Stimulated activated CD8-positive, alpha-beta memory T cell treated with anti-CD3 and anti-CD28 coated beads, Interleukin-4, amount 100 ng/mL, for 24 hours (primary cell): ENCODE data around the gene CPEB2.

Source experiments
- DNase-seq: peaks from one replicate; pipeline ENCODE4 v3.0.0-alpha.2; 2020; ENCODE audit warnings: low read depth

The CPEB2 gene

DNA sequence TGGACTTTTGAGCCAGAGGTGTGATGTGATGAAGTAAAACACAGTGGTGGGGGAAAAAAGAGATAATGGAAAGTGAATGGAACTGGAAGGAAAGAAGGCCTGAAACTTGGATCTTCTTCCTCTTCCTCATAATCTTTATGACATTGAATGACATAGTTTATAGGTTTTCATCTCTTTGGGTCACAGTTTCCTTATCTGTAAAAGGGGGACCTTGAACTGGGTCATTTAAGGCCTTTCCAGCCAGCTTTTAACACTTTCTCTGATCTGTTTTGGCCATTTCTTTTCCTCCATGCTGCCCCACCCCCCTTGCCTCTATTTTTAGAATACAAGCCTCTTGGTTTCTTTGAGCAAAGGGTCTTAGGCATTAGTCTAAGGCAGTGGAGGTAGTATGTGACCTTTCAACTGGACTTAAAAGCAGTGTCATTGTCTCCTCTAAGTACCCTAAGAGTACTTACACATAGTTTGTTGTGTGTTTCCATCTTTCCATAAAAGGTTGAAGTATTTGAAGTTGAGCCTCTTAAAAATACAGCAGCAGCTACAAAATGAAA lies 7.8 kb downstream of the CPEB2 start:
- no peak for DNase-seq

DNA sequence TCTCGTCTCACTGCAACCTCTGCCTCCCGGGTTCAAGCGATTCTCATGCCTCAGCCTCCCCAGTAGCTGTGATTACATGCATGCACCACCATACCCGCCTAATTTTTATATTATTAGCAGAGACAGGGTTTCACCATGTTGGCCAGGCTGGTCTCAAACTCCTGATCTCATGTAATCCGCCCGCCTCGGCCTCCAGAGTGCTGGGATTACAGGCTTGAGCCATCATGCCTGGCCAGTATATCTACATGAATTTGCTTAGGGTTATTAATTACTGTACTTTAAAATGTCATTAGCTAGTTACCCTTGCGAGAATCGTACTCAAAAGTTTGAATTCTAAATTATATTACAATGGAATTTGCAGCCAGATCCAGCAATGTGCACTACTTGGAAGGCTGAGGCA lies 8.9 kb downstream of the CPEB2 start:
- DNase-seq = no peak

DNA sequence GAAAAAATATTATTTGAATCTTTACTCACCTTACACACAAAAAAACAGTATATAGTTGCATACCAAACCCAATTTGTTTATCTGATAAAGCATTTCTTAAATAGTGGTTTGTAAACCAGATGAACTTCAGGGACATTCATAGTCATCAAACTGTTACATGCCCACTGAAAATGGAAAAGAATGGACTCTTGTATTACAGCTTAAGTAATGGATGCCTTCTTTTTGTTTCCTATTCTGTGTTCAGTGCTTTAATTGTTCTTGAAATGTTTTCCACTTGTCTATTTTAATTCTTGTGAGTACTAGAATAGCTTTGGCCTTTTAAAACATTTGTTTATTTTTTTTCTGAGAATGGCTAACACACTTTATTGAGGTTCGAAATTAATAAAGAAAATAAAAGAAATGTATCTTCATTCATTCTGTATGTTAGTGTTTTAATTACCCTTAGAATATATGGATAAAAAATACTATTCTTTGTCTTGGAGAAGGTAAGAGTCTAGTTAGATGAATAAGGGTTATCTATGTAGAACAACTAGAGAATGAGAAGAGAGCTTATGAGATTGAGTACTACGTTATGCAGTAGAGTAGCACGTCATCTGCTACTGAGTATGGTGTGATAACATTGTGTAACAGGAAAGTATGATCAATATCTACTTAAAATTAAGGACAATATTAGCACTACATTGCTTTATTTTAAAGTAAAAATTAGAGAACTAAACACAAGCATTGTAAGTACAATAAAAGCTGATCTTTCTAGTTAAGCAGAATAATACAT lies 9.9 kb downstream of the CPEB2 start:
- DNase-seq = no peak

DNA sequence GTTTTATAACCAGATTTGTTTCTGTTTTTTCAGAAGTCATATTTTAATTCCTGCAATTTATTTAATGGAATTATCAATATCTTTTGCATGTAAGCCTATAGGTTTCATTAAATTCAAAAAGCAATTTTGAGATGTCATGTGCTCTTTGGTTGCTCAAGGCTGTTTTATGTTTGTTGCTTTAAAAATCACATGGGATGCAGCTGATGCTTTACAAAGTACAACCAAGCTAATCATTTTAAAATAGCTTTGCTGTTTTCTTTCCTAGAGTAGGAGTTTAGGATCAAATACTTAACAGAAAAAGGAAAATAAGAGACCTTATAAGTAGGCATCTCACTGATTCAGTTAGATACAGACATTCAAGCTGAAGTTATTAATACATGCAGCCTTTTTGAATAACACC lies 11.3 kb downstream of the CPEB2 start:
- DNase-seq = no peak

DNA sequence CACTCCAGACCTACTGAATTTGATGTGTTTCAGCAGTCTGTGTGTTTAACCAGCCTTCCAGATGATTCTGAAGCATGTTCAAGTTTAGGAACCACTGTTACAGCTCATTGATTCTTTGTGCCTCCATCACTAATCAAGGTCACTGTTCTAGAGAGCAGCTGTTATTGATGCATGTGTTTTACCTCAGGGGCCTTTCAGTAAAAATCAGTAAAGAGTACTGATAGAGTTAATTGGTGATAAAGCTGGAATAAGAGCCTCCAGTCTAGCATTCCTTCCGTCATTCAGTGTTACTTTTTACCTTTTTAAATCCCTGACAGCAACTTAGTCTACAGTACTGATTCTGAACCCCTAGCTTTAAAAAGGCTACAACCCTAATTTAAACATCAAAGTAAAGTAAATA lies 12.9 kb downstream of the CPEB2 start:
- DNase-seq = no peak

DNA sequence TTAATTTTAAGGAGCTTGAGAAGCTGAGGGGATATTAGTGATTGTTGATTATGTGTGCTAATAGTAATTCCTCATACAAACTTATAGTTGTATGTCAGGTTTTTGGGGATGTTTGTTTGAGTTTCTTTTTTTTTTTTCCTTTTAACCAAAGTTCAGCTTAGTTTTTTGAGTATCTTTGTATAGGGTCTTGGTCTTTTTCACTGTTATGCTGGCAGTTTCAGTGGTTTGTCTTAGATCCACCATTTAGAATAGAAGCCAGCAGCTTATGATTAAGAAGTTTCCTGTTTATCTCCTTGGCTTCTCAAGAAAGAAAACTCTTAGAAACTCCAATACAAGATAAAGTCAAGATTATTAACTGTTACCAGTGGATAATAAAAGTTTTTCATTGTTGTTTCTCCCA lies 16.1 kb downstream of the CPEB2 start:
- no peak for DNase-seq

DNA sequence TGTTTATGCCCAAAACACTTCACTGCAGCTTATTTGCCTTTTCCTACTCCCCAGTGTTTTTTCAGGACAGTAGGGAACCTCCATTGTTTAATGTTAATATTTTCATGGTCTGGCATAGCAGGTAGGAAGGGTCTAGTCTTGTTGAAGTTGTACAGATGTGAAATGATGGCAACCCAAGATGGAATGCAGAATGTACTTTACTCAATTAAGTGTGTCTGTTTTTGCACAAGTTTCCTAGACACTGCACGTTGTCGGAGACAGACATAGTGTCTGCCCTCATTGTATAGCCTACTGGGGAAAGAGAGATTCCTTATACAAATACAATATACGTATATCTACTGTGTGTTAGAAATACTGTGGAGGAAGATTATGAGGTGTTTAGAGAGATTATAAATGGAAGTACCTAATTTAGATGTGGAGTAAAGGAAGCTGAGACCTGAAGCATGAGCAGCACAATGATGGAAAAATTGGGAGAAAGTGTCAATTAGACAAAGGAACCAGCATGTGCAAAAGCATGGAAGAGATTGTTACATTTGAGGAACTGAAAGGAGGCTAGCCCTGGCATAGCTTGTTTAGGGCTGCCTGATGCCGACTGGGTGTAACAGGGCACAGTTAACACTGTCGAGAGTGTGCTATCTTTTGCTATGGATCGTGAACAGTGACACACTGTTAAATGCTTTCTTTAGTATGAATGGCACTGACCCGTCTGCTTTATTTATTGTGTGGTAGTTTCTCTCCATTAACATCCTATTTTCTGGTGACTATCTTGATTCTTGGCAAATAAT lies 18.4 kb downstream of the CPEB2 start:
- DNase-seq = no peak

DNA sequence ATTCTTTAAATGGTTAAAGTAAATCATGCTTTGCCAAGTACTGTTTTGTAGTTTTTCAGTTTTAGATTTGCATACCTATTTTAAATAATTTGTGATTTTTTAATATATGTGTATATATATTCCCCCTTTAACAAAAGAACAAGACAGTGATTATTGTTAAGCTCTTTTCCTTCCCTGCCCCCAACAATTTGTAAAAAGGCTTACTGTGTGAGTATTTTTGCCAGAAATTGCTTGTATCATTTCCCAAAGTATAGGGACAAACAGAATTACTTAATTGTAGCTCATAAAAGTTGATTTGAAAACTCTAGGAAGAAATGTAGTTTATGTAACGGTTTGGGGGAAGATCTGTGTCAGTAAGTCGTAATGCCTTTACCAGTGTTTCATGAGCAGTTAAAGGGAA lies 19.0 kb downstream of the CPEB2 start:
- DNase-seq = no peak

DNA sequence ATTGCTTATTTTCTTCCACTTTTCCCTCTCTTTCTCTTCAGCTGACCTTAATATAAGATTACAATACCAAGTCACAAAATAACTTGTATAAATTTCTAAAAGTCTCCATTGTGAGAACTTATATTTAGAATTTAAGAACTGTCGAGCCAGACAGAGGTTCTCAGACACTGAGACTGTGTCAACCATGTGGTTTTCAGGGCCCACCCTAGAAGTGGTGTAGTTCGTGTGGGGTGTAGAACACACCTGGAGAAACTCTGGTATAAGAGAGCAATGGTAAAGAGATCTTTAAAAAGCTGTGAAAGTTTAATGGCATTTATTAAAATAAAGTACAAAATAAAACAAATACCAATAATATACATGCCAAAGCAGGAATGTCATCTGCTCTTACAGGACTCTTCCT lies 19.7 kb downstream of the CPEB2 start:
- DNase-seq = no peak

DNA sequence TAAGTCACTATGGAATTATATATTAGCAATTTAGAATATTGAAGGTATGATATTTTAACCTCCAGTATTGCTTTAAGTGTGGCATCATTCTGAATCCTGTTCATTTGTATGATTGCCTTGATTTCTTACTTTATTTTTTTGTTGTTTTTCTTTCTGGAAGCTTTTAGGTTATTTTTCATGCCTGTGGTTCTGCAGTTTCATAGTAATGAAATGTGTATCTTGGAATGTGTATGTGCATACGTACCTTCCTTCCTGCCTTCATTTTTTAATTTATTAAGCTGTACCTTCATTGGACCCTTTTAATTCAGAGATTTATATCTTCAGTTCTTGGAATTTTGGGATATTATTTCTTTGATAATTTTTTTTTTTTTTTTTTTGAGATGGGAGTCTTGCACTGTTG lies 22.1 kb downstream of the CPEB2 start:
- no peak for DNase-seq

DNA sequence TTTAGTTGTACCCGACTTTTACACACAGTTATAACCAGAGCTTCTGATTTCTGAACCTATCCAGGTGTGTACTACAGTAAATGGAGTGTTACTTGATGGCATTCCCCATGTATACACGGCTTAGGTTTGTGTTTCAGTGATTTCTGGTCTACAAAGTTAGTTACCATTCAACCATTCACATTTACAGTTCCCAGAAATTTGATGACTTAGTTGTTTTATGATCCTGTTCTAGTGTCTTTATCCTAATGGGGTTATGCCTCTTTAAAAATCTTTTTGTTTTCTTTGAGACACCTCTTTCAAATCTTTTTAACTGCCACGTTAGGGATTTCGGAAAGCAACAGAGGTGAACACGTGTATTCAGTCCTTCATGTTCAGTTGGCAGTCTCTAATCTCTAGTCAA lies 23.4 kb downstream of the CPEB2 start:
- no peak for DNase-seq

DNA sequence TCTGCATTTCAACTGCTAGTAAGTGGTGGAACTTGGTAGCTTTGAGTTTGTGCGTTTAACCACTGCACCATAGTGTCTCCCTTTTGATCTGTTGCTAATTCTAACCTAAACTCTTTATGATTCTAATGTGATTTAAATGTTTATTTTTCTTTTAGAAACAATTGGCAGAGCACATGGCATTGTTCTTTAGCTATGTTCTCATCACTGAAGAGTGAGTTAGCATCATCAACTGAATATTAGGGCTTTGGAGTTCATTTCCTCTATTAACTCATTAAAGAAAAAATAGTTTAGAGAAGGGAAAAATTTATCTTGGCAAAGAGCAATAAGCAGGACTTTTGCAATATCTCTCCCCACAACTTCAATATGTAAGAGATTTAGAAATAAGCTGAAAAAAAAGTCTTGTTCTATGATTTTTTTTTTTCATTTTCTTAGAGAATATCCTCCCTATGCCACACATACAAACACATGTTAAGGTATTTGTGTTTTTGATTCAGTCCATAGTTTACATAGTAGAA lies 25.7 kb downstream of the CPEB2 start:
- no peak for DNase-seq

DNA sequence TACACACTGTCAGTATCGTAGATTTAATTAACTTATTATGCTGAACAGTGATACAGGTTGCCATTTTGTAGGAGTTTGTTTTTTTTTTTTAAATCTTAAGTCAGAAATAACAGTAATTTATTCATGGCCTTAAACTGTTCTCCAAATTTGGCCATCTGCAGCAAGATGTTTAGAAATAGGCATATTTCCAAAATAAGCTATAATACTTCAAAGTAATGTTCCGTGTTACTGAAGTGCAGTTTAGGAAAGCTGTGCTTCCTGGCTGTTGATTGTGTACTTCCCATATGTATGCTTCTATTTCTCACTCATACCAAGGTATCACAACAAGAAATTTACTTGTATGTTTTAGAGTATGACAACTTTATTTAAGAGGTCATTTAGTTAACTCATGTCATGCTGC lies 28.9 kb downstream of the CPEB2 start:
- no peak for DNase-seq

DNA sequence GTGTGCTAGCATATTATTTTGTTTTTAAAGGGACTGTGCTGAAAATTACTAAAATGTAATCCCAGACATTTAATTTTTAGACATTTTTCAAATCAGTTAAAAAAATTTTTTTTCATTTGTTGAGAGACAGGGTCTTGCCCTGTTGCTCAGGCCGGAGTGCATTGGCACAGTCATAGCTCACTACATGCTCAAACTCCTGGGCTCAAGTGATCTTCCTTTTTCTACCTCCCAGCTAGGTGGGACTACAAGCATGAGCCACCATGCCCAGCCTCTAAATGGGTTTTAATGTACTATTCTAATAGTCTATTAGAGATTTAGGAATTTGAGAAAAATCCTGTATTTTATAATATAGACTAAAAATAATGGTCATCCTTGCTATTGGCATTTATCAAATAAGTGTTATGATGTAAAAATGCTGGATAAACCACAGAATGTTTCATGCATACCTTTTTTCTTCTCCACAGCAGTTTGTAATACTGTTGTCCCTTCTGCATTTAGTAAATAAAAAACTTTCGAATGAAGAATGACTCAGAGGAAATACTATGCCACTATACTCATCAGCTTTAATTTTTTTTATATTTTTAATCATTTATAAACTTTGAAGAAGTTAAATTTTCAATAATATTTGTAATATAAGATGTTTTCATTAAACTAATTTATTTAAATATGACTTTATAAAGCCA lies 29.9 kb downstream of the CPEB2 start:
- no peak for DNase-seq

DNA sequence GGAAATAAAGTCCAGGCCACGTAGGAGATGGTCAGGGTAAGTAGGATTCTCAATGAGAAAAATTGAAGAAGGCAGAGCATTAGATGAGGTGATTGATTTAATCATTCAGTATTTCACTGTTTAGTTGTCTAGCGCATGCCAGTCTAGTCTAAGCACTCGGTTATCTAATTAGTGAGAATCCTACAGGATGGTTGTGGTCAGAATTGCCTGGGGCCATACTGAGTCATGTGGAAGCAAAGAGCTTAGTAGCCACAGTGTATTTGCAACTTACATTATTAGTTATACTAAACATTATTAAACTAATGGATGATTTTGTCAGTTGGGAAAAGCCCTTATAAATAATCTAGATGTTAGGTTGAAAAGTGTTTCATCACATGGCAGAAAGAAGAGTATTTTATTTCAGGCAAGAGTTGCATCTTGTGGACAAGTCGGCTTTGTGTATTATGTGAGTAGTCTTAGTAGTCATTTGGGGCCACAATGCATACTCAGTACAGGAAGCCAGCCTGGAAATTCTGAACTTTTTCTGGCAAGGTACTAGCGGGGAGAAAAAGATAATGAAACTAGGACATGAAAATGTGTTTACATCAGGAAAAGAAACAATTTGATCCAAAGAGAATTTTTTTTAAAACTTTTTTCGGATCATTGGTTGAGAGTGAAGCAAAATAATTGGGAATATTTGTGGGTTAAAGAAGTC lies 31.9 kb downstream of the CPEB2 start:
- DNase-seq = no peak

DNA sequence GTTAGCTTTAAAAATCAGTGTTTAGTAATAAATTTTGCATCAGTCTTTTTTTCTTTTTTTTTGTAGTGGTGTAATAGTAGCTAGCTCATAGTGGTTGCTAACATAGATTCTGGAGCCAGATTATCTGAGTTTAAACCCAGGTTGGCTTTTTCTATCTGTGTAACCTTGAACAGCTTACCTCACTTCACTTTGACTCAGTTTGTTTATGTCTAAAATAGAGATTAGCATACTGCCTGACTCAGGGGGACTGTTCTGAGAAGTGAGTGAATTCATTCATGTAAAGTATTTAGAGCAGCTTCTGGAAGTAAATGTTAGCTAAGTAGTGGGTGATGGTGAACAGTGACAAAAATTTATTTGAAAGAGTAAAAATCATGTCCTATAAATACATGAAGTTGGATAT lies 32.9 kb downstream of the CPEB2 start:
- DNase-seq = no peak

DNA sequence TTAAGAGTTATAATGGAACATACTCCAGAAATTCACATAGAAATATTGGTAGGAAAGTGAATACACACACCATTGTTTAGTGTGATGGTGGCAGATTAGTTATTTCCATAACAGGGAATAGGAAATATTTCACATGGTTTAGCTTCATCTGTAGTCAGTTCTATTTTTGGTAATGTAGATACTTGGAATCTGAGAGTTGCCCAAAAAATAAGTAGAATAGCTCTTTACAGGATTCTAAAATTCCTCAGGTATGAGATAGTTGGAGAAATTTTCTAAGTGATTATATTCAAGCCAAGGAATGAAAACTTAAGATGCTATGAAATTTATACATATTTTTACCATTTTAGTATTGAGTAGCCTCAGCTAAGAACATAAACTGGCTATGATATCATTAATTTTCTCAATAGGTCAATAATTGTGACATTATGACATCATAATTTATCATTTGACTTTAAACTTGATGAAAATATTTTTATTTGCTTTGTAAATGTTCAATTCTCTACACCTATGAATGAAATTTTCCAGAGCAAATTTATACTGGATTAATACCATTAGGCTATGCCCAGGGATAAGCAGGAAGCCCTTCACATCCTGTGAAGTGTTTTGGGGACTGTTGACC lies 35.8 kb downstream of the CPEB2 start:
- DNase-seq = no peak

DNA sequence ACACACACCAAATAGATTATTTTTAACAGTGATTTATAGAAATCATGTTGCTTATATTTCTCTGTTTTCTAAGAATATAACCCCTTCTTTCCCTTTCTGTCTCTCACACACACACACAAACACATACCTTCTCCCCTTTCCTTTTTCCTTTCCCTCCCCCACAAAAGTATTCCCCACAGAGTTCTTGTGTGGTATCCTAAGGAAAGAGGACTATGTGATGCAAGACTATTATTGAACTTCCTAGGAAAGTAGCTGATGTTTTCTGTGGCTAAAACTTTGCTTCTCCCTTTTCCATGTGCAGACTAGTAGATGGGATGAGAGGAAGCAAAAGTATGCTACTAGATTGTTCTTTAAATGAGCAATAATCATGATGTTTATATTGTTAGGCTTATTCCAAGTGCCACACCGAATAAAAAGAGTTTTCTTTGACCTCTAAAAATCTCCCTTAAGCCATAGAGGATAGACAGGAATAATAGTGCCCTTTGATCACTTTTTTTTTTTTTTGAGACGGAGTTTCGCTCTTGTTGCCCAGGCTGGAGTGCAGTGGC lies 38.7 kb downstream of the CPEB2 start:
- no peak for DNase-seq

DNA sequence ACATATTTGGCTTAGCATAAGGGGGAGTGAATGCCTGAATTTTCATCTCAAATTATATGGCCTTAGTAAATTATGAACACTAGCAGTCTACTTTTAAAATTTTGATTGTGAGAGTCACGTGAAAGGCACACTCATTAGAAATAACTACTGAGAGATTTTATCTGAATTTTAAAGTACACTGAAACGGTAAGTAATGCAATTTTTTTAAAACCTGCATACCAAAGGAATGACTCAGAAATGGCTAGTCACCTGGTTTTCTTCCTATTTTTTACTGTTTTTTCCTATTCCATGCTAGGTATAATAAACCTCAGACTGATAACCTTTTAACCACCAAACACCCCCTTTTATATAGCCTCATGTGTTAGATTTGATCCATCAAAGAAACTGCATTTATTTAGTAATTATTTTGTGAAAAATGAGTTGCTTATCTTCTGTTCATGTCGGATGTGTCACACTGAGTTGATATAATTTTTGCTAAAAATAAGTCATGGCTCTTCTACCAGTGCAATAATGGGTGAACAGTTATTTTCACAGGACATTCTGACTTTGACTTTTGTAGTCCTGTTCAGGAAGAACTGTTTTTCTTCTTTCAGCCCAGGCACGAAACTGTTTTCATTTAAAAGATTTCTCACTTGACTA lies 40.4 kb downstream of the CPEB2 start:
- no peak for DNase-seq

DNA sequence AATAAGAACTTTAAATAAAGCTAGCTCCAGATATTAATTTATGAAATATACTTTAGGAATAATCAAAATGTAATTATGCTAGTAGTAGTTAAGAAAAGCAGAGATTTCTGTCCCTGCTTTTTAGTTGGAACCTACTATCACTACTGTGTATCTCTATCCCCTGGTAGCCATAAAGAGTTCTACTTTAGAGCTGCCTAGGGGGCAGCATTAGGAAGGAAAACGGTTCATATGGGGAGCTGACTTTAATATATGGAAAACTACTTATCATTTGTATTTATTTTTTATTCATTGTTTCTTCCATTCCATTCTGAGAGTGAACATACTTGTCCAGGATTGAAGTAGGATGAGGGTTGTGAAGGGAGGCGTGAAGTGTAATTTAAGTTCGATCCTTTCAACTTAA lies 40.9 kb downstream of the CPEB2 start:
- no peak for DNase-seq

DNA sequence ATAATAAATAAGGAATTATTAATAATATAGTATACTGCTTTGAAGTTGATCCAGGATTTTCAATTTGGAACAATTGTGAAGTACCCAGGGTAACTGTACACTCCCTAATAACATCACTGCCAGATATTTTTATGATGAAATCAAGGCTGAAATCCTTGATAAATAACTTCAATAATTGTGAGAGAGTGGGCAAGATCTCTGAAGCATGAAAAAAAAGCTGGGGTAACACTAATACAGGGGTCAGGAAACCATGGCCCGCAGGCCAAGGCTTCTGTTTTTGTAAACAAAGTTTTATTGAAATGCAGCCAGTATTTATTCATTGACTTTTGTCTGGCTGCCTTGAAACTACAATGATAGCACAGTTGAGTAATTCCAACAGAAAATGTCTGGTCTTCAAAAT lies 41.6 kb downstream of the CPEB2 start:
- DNase-seq = no peak
